AG09319 (cell line): ENCODE measurements around the gene FCHSD1.
A peak's percentile ranks its signal among the peaks of the same experiment; 100 is the strongest.

ENCODE experiments used
- DNase-seq: peaks from one replicate; pipeline ENCODE4 v3.0.0-alpha.2; 2010; ENCODE audit warnings: low read depth; ENCODE audit errors: extremely low read depth
- CTCF ChIP-seq: IDR thresholded peaks from 2 replicates; pipeline ENCODE4 v1.5.1; 2011; ENCODE audit warnings: low read depth, mild to moderate bottlenecking, inconsistent platforms, low read length, moderate library complexity

Gene FCHSD1

GRCh38 chr5:141692533-141692888 is 41.3 kb upstream of the FCHSD1 start:
- TF ChIP-seq CTCF = no peak
- DNase-seq = no peak

- DNase-seq = peak; percentile 35
- TF ChIP-seq CTCF = peak; percentile 94
These were observed 40.8 kb upstream of the FCHSD1 start for GRCh38 chr5:141691867-141692532.

GRCh38 chr5:141691286-141691866 is 40.2 kb upstream of the FCHSD1 start:
- DNase-seq = no peak
- no peak for TF ChIP-seq CTCF

GRCh38 chr5:141686648-141687416 is 35.6 kb upstream of the FCHSD1 start:
- no peak for TF ChIP-seq CTCF
- DNase-seq = no peak

GRCh38 chr5:141685591-141685990 is 34.4 kb upstream of the FCHSD1 start:
- no peak for TF ChIP-seq CTCF
- no peak for DNase-seq

GRCh38 chr5:141683596-141684141 is 32.5 kb upstream of the FCHSD1 start:
- DNase-seq = no peak
- TF ChIP-seq CTCF = no peak
